HepG2 (cell line): ENCODE data around the gene COX4I2. TPM values are rescaled to one million over a fixed set of nuclear protein-coding genes. Genes with fewer than 3 reads are reported as not detected.

Source experiments
- ADNP ChIP-seq: sonication (generic); formaldehyde crosslinking; IDR thresholded peaks from 2 replicates; pipeline ENCODE4 v1.4.0; 2020; ENCODE audit warnings: missing genetic modification reagents
- ATF3 ChIP-seq: sonication (generic); formaldehyde crosslinking; IDR thresholded peaks from 2 replicates; pipeline ENCODE4 v1.4.0; 2020; ENCODE audit warnings: missing genetic modification reagents
- CBFB ChIP-seq: sonication (generic); formaldehyde crosslinking; IDR thresholded peaks from 2 replicates; pipeline ENCODE4 v1.4.0; 2020; ENCODE audit warnings: missing genetic modification reagents
- CBX5 ChIP-seq: sonication (generic); formaldehyde crosslinking; IDR thresholded peaks from 2 replicates; pipeline ENCODE4 v1.4.0; 2020; ENCODE audit warnings: missing genetic modification reagents, borderline replicate concordance
- DZIP1 ChIP-seq: sonication (generic); formaldehyde crosslinking; IDR thresholded peaks from 2 replicates; pipeline ENCODE4 v1.5.0; 2020; ENCODE audit warnings: mild to moderate bottlenecking, missing genetic modification reagents
- EZH2 ChIP-seq: conservative IDR thresholded peaks from 2 replicates; pipeline ENCODE4 v1.6.1; 2012; ENCODE audit warnings: mild to moderate bottlenecking, low read depth, low read length, moderate library complexity
- KAT8 ChIP-seq: IDR thresholded peaks from 2 replicates; pipeline ENCODE4 v1.6.1; 2016; ENCODE audit warnings: missing genetic modification reagents, missing compliant biosample characterization
- PHB2 ChIP-seq: fragments of 450-650 bp; IDR thresholded peaks from 2 replicates; pipeline ENCODE4 v1.6.1; 2018; ENCODE audit not compliant: partially characterized antibody
- PRPF4 ChIP-seq: fragments of 200-400 bp; formaldehyde crosslinking; IDR thresholded peaks from 2 replicates; pipeline ENCODE4 v1.6.1; 2016; ENCODE audit warnings: low read length, low read depth; ENCODE audit not compliant: poor library complexity, severe bottlenecking
- SP1 ChIP-seq, 2 experiments: fragments of 450-650 bp in 1 of 2; sonication (generic) in 1 of 2; formaldehyde crosslinking in 1 of 2; IDR thresholded peaks; 2 replicates each; pipeline versions ENCODE4 v1.4.0 to v1.6.1; 2016 to 2020; ENCODE audit warnings: missing genetic modification reagents in 1 of 2
- TARDBP ChIP-seq: sonication (generic); formaldehyde crosslinking; IDR thresholded peaks from 2 replicates; pipeline ENCODE4 v1.8.0; 2022; ENCODE audit warnings: mild to moderate bottlenecking, missing genetic modification reagents
- ZFP62 ChIP-seq: sonication (generic); formaldehyde crosslinking; IDR thresholded peaks from 2 replicates; pipeline ENCODE4 v1.4.0; 2020; ENCODE audit warnings: missing genetic modification reagents
- ZNF451 ChIP-seq: sonication (generic); formaldehyde crosslinking; IDR thresholded peaks from 2 replicates; pipeline ENCODE4 v1.5.0; 2020; ENCODE audit warnings: mild to moderate bottlenecking, missing genetic modification reagents
- ZNF569 ChIP-seq: sonication (generic); formaldehyde crosslinking; IDR thresholded peaks from 2 replicates; pipeline ENCODE4 v1.5.0; 2020; ENCODE audit warnings: mild to moderate bottlenecking, missing genetic modification reagents, moderate library complexity, borderline replicate concordance
- ZNF616 ChIP-seq: sonication (generic); formaldehyde crosslinking; IDR thresholded peaks from 2 replicates; pipeline ENCODE4 v1.5.0; 2020; ENCODE audit warnings: low read depth, mild to moderate bottlenecking, missing genetic modification reagents
- ZNF660 ChIP-seq: sonication (generic); formaldehyde crosslinking; IDR thresholded peaks from 2 replicates; pipeline ENCODE4 v1.5.1; 2020; ENCODE audit warnings: mild to moderate bottlenecking, low read depth, missing genetic modification reagents, borderline replicate concordance
- ZNF749 ChIP-seq: sonication (generic); formaldehyde crosslinking; IDR thresholded peaks from 2 replicates; pipeline ENCODE4 v1.8.0; 2022; ENCODE audit warnings: mild to moderate bottlenecking, missing genetic modification reagents, moderate library complexity, borderline replicate concordance
- ZNF83 ChIP-seq: sonication (generic); formaldehyde crosslinking; IDR thresholded peaks from 2 replicates; pipeline ENCODE4 v1.4.0; 2020; ENCODE audit warnings: missing genetic modification reagents, mild to moderate bottlenecking, borderline replicate concordance
- ZNF883 ChIP-seq: sonication (generic); formaldehyde crosslinking; IDR thresholded peaks from 2 replicates; pipeline ENCODE4 v1.5.1; 2020; ENCODE audit warnings: mild to moderate bottlenecking, missing genetic modification reagents; ENCODE audit errors: not compliant biosample characterization
- ZSCAN12 ChIP-seq: sonication (generic); formaldehyde crosslinking; IDR thresholded peaks from 2 replicates; pipeline ENCODE4 v1.9.0; 2021; ENCODE audit warnings: mild to moderate bottlenecking, missing genetic modification reagents
- polyA plus RNA-seq, 8 experiments: library from polyadenylated mRNA; depleted of rRNA in 3 of 8; stranded (reverse) in 7 of 8; unstranded in 1 of 8; fragments of >200 nt; fragmentation: Illumina TruSeq in 4 of 8; extraction: Trizol in 4 of 8; gene quantifications; 2 replicates each; pipeline versions ENCODE4 v1.2.1 to v1.2.3, GENCODE V29; 2011 to 2016; ENCODE audit warnings: low read depth in 4 of 8, missing spikeins in 1 of 8, mixed read lengths in 1 of 8; ENCODE audit not compliant: insufficient read depth in 1 of 8
- total RNA-seq, 5 experiments: library from RNA; depleted of rRNA; stranded (reverse); fragments of >200 nt; fragmentation: Illumina TruSeq; extraction: Trizol; gene quantifications; 2 replicates each; pipeline ENCODE4 v1.2.3, GENCODE V29; 2016; ENCODE audit warnings: low read depth in 1 of 5
- TF ChIP-seq, protein P1 (sequence below): sonication (generic); formaldehyde crosslinking; IDR thresholded peaks from 2 replicates; pipeline ENCODE4; 2020; ENCODE audit warnings: missing genetic modification reagents, mild to moderate bottlenecking, borderline replicate concordance
- TF ChIP-seq, protein P2 (sequence below): sonication (generic); formaldehyde crosslinking; IDR thresholded peaks from 2 replicates; pipeline ENCODE4 v1.4.0; 2020; ENCODE audit warnings: missing genetic modification reagents, low read depth, mild to moderate bottlenecking, borderline replicate concordance

COX4I2 gene
- total and polyA plus RNA-seq, 2 of the 13 experiments (the other 11 are each of a cell fraction or from before 2014, with no cell fraction given) = 1.1 TPM; not detected in 1

DNA sequence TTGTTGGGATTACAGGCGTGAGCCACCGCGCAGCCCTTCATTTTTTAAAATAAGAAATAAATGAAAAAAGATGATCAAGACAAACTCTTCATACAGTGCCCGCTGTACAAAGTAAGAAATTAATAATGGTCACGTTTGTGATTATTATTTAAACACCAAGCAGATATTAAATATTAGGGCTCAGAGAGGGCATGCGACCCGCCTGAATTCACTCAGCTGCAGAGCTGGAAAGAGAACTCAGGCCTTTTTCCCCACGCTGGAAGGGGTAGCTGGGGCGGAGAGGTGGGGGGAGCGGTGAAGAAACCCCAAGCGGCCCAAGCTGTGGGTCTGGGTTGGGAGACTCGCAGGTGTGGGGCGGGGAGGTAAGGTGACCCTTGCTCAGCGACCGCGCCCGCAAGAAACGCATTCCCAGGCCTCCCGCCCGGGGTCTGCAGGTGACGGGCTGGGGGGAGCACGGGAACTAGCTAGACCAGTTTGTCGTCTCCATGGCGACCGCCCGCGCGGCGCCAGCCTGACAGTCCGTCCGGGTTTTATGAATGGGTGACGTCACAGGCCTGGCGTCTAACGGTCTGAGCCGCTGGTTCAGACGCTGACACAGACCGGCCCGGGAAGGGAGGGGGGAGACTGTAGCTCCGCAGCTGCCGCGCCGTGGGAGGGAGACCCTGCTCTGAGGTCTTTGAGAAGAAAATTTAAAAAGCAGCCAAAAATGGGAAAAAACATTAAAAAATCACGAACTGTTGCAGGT lies 33.7 kb upstream of the COX4I2 start (continued):
- peak; percentile 86; the same call in 1 of the 2 replicates for TF ChIP-seq ZNF660
- TF ChIP-seq ZNF569 (CRISPR knock-in tag) = no peak
- TF ChIP-seq ZNF83 (CRISPR knock-in tag) = peak; percentile 65; the same call in 1 of the 2 replicates
- TF ChIP-seq, protein P1, sequence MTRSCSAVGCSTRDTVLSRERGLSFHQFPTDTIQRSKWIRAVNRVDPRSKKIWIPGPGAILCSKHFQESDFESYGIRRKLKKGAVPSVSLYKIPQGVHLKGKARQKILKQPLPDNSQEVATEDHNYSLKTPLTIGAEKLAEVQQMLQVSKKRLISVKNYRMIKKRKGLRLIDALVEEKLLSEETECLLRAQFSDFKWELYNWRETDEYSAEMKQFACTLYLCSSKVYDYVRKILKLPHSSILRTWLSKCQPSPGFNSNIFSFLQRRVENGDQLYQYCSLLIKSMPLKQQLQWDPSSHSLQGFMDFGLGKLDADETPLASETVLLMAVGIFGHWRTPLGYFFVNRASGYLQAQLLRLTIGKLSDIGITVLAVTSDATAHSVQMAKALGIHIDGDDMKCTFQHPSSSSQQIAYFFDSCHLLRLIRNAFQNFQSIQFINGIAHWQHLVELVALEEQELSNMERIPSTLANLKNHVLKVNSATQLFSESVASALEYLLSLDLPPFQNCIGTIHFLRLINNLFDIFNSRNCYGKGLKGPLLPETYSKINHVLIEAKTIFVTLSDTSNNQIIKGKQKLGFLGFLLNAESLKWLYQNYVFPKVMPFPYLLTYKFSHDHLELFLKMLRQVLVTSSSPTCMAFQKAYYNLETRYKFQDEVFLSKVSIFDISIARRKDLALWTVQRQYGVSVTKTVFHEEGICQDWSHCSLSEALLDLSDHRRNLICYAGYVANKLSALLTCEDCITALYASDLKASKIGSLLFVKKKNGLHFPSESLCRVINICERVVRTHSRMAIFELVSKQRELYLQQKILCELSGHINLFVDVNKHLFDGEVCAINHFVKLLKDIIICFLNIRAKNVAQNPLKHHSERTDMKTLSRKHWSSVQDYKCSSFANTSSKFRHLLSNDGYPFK (CRISPR knock-in tag) = peak; percentile 65; the same call in 1 of the 2 replicates
- peak; percentile 88 for TF ChIP-seq ADNP (CRISPR knock-in tag)
- TF ChIP-seq PHB2 = no peak
- TF ChIP-seq TARDBP = peak; percentile 99
- peak; percentile 98 for TF ChIP-seq CBFB
- 0 out of 2 replicates have a peak, but pooled peaks have one; percentile 63 for TF ChIP-seq ZNF616 (CRISPR knock-in tag)
- peak; percentile 50; the same call in 1 of the 2 replicates for TF ChIP-seq ZNF749
- peak; percentile 8 for TF ChIP-seq PRPF4
- peak; percentile 81; the same call in 1 of the 2 replicates for TF ChIP-seq ZSCAN12 (CRISPR knock-in tag)
- TF ChIP-seq ZFP62 (CRISPR knock-in tag) = no peak
- peak; percentile 93 for TF ChIP-seq DZIP1 (CRISPR knock-in tag)
- peak; percentile 97 for TF ChIP-seq ATF3 (CRISPR knock-in tag)
- TF ChIP-seq ZNF883 (CRISPR knock-in tag) = no peak
- TF ChIP-seq CBX5 (CRISPR knock-in tag) = peak; percentile 97
- peak; percentile 93 for TF ChIP-seq ZNF451 (CRISPR knock-in tag)
- TF ChIP-seq, protein P2, sequence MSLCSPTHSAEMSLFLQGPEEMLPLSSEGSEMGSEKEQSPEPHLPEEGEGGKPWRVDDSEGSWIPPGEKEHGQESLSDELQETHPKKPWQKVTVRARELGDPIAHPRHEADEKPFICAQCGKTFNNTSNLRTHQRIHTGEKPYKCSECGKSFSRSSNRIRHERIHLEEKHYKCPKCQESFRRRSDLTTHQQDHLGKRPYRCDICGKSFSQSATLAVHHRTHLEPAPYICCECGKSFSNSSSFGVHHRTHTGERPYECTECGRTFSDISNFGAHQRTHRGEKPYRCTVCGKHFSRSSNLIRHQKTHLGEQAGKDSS (CRISPR knock-in tag) = peak; percentile 89
- no peak for TF ChIP-seq SP1 (IDR thresholded peaks at IDR 0.05)
- peak; percentile 85 for TF ChIP-seq SP1 (CRISPR knock-in tag; IDR thresholded peaks at IDR 0.05)
- TF ChIP-seq EZH2 = no peak
- TF ChIP-seq KAT8 (CRISPR knock-in tag) = peak; percentile 80; the same call in 1 of the 2 replicates
